GM19328 (cell line): ENCODE data around the gene WWP2.

Experiments used
- ATAC-seq: cut with Tn5 transposase; IDR thresholded peaks from one replicate; pipeline ENCODE4 v1.9.1; 2021; ENCODE audit warnings: mild to moderate bottlenecking, moderate library complexity; ENCODE audit not compliant: unreplicated experiment

The WWP2 gene

DNA sequence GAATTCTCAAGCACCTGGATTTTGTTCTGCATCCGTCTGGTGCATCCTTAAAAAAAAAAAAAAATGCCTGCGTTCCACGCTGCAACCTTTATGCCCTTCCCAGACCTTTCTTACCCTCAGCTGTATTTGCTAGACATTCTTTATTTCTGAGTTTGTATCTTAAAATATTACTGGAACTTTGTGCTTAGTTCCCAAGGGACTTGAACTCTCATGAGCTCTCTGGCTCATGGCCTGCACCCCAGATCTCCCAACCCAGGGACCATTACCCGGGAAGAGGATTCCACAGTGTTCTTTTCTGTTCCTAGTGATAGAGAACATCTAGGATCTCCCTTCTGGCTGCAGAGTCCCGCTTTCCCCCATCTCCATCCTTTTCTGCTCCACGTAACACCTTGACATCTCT lies 160.1 kb downstream of the WWP2 start:
- ATAC-seq: no peak

DNA sequence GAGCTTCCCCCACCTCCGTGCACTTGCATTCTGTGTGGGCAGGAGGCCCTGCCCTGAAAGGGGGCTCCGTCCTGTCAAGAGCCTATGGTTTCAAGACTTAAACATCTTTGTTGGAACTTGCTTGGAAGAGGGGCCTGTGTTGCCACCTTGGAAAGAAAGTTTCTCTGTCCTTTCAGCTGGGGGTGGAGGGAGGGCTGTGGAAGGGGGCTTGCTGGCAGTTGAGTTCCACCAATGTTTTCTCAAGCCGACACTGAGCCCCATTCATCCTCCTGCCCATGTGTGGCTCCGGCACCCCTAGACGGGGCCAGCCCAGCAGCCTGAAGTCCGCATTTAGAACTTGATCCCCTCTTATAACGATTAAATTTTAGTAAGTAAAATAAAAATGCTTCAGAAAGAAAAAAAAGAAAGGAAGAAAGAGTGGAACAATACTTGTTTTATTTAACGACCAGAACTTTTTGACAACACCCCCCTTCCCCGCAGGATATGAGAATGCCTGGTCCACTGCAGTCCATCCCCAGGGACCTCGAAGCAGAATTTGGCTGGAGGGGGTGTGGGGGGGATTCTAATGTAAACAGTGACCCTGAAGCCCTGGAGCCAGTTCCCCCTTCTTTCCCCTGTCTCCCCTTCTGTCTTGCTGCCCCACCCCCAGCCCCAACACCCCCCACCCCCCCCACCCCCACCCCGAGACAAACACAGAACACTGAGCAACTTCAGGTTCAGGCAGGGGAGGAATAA lies 162.1 kb downstream of the WWP2 start:
- no peak for ATAC-seq

DNA sequence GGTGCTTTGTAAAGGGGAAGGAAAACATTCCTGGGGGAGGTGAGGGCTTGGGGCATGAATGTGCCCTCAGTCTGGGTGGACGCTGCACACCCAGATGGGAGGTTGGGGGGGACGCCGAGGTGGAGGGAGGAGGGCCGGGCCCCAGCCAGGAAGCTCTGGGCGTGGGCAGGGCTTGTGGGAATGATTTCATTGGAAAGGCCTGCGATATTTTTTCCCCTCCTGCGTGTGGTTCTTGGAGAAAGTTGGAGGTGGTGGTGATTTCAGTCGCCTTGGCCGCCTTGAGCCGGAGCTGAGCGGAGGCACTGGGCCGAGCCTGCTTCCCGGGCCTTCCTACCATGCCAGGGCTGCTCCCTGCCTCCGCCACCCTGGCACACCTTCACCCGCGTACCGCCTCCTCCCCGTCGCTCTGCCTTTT lies 162.7 kb downstream of the WWP2 start:
- ATAC-seq: no peak

DNA sequence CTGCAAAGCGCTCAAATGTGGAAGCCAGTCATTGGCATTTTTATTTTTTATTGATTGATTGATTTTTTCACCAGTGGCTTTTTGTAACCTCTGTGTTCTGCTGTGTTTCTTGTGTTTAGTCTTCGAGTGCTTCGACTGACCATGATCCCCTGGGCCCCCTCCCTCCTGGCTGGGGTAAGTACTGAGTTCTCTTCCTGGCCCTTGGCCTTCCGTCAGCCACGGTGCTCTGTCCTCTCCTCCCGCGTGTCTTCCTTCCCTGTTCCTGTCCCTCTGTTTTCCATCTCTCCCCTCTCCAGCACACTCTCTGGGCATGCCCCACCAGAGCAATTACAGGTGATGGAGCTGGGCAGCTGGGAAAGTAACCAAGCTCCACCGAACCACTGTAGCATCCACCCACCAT lies 163.2 kb downstream of the WWP2 start:
- no peak for ATAC-seq

DNA sequence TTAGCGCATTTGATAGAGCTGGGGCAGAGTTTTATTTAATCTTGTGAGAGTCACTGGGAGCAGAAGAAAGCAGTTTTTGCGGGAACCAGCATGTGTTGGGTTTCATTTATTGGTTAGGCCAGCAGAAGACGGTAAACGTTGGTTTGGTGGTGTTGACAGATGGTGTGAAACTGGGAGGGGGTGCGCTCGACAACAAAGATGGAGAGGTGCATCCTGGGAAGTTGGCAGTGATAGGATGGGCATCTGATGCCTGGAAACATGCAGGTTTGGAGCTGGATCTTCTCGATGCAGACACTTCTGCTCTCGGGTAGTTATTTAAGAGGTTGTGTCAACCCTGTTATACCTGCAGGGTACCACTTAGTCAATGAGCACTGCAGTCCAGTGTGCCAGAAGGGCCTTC lies 164.1 kb downstream of the WWP2 start:
- ATAC-seq: no peak

DNA sequence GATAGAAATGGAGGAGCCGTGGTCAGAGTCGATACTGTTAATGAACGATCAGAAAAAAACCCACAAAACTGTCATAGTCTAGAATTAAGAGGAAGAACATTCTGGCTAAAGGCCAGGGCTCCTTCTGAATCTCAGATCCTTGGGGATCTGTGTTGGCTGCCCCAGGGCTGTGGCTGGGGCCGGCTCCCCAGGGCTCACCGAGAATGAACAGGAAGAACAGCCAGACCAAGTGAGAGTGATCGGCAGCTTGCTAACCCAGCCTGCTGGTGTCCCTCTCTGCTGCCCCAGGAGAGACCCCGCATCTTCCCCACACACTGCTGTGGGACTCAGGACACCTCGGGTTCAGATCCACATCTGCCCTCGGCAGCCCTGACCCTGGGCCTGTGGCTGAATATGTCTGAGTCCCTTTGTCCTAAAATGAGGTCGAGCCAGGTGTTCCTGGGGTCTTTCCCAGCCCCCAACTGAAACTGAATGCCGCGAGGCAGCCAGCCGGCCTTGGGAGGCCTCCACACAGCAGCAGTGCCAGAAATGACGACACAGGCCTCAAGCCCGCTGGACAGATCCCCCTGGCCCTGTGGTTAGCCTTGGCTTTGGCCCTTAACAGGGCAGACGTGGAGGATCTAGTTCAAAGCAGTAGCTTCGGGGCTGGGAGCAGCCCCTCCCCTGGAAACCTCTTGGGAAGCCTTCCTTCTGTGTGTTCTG lies 165.1 kb downstream of the WWP2 start:
- ATAC-seq: no peak

DNA sequence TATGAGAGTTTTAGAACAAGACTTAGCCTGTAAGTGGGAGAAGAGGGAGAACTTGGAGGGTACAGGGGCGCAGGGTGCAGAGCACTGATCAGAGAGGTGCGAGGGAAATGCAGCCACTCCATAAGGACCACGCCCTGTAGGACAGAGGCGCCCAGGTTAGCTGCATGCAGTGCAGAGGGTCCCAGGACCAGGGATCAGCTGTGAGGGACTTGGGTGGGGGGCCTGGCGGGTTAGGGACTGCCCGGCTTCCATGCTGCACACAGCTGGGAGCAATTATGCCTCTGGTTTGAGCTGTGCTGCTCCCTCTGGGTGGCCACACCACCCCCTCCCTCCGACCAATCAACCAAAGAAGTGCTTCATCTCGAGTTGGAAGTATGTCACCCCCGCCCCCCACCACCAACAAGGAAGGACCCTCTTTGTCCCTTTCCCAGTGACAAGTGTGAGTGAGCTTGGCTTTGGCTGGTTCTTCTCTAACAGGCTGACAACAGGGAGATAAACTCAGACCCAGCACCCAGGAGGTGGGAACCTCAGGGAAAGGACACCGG lies 166.8 kb downstream of the WWP2 start:
- no peak for ATAC-seq

DNA sequence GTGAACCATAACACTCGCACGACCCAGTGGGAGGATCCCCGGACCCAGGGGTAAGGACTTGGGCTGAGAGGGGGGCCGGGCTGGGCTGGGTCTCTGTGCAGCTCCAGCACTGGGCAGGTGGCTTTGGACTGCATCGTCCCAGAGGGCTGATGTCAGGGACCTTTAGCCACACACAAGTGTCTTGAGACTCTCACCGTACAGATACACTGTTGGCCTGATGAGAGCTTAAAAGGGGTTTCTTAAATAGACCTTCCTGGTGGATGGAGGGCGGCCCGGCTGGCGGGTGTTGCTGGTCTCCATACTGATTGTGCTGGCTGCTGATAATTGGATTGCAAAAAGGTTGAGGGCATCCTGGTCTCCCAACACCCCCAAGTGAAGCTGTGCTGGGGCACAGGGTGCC lies 167.3 kb downstream of the WWP2 start:
- no peak for ATAC-seq

DNA sequence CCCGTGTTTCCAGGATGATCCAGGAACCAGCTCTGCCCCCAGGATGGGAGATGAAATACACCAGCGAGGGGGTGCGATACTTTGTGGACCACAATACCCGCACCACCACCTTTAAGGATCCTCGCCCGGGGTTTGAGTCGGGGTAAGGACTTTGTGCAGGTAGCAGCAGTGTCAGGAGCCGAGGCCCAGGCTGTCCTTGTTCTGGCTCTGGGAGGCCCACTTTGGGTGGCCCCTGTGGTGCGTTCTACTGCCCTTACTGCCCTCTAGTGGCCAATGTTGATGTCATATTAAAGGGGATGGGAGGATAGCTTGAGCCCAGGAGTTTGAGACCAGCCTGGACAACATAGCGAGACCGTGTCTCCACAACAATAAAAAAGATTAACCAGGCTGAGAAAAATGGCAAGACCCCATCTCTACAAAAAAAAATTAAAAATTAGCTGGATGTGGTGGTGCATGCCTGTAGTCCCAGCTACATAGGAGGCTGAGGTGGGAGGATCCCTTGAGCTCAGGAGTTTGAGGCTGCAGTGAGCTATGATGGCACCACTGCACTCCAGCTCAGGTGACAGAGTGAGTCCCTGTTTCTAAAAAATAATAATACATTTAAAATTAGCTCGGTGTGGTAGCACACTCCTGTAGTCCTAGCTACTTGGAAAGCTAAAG lies 168.1 kb downstream of the WWP2 start:
- ATAC-seq: no peak

DNA sequence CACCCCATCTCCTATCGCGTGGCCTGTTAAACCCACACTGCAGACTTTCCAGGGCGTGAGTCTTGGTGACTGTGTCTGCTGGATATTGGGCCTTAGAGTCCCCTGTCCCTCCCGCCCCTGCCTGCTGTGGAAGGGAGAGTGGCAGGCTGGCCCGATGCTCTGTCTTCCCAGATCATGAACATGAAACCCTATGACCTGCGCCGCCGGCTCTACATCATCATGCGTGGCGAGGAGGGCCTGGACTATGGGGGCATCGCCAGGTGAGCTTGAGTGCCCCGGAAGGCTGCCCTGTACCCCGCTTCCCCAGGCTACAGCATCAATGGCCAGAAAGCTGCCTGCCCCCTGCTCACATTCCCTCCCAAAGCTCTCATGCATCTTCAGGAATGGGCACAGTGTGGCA lies 169.5 kb downstream of the WWP2 start:
- ATAC-seq: no peak

DNA sequence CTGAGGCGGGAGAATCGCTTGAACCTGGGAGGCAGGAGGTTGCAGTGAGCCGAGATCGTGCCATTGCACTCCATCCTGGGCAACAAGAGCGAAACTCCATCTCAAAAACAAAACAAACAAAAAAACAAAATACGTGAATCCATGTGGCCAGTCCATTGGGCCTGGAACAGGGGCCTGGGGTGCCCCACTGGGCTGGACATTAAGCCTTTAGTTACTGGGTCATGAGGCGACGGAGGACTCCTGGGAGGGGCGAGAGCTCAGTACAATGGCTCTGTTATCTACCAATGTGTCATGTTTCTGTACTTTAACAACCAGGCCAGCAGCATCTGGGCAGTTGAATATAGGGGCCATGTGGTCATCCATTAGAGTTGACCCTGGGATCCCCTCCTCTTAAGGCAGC lies 170.1 kb downstream of the WWP2 start:
- ATAC-seq: no peak

DNA sequence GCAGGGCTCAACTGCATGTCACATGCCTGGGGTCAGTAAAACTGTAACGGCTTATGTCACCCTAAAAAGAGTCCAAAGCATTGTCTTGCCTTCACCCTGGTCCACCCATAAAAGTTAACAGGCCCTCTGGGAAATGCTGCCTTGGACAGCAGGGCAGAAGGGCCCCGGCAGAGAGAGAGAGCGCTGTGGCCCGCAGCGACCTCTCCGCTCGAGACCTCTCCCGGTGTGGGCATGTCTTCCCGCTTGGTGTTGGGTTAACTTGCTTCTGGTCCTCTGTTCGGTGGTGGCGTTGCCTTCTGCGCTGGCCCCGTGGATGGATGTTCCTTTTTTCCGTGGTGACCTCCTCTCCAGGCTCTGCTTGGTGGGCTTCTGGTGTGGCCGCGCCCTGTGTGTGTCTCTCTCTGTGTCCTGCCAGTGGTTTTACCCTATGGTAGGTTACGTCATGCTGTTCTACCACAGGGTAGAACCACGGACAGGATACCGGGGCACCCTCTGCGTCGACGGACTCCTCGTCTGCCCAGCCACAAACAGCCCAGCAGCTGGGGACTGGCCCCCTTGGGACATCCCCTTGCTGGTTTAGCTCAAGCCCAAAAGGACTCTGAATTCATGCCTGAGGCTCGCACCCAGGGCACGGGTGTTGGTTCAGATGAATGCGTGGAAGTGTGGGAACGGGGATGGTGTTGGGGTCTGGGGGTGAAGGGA lies 170.7 kb downstream of the WWP2 start:
- no peak for ATAC-seq

DNA sequence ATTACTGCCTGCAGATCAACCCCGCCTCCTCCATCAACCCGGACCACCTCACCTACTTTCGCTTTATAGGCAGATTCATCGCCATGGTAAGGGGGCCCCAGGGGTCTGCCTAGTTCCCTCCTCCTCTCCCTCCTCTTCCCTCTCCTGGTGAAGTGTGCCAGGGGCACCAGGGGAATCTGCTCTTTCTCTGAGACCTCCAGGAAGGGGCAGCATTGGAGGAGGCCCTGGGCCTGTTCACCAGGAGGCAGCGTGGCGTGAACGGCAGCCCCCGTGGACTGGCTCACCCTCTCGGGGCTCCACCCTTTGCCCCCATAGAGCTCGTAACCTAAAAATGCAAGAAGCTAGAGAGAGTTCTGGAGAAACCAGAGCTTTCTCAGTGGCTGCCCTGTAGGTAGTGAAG lies 171.9 kb downstream of the WWP2 start:
- ATAC-seq: no peak

DNA sequence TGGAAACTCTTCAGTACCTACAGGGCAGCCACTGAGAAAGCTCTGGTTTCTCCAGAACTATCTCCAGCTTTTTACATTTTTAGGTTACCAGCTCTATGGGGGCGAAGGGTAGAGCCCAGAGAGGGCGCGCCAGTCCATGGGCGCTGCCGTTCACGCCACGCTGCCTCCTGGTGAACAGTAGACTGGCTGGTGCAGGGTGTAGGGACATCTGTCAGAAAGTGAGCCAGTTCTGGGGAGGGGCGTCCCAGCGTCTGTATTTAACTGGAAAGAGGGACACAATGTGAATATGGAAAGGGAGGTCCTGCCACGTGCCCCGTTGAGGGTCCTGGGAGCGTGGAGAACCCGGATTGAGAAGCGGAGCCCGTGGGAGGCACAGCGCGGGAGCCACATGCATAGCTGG lies 172.6 kb downstream of the WWP2 start:
- ATAC-seq: no peak

DNA sequence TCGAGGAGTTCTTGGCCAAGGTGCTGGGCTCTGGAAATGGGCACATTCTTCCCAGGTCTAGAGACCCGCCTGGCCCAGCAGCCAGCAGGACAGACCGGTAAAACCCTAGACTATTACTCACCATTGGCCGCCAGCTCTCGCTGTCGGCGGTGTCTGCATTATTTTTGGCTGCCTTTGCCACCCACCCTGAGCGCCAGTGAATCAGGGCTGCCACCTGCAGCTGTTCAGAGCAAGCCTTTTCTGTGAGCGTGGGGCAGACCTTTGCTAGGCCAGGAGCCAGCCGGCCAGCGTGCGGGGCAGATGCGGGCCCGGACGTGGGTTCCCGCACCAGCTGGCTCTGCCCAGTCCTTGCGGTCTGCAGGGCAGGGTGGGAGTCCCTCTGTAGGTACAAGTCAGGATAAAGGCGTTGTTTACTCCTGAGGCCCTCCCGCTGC lies 173.2 kb downstream of the WWP2 start:
- ATAC-seq: no peak

DNA sequence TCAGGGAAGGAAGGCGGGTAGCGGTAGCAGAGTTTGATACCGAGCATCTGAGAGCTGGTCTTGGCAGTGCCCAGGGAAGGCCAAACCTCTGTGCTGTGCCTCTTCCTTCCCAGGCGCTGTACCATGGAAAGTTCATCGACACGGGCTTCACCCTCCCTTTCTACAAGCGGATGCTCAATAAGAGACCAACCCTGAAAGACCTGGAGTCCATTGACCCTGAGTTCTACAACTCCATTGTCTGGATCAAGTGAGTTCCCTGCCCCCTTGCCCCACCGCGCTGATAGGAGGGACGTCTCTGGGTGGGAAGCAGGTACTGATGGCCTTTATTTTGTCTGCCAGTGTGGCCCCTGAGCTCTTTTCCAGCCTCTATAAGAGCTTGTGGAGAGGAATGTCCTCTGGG lies 173.6 kb downstream of the WWP2 start:
- no peak for ATAC-seq

DNA sequence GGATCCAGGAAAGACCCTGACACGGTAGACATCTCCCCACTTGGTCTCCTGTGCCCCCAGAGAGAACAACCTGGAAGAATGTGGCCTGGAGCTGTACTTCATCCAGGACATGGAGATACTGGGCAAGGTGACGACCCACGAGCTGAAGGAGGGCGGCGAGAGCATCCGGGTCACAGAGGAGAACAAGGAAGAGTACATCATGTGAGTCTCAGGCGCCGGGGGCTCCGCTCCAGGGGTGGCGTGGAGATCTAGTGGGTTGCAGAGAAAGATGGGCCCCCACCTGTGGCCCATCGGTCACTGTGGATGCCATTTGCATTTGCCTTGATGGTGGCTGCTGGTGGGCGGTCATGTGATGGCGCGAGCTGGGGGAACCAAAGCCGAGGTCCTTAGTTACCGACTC lies 174.1 kb downstream of the WWP2 start:
- no peak for ATAC-seq

DNA sequence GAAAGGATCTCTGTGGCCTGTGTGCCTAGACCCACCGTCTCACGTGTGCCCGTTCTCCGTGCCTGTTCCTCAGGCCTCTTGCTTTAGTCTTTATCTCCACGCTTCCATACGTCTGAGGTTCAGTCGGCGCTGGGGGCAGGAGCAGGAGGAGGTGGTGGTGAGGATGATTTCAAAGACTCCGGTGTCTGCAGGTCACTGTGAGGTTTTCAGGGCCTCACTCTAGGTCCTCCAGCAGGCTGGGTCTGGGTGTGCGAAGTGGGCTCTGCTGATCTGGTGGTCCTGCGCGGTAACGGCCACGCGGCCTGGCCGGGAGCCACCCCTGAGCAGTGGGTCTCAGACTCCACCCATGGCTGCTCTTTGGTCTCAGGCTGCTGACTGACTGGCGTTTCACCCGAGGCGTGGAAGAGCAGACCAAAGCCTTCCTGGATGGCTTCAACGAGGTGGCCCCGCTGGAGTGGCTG lies 174.6 kb downstream of the WWP2 start:
- ATAC-seq: no peak

DNA sequence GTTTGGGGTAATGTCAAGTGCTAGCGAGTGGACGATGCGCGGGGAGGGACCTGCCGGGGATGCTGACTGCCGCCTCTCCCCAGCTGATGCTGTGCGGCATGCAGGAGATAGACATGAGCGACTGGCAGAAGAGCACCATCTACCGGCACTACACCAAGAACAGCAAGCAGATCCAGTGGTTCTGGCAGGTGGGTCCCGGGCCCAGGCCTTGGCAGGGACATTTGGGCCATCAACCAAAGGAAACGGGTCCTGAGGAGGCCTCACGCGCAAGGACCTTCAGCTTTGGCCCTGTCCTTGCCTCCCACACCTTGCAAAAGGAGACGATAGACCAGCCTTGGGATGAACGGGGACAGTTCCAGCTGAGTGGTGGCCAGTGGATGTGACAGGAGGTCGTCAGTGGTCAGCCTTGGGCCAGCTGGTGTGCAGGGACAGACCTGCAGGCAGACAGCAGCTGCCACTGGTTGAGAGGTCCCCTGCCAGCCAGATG lies 175.4 kb downstream of the WWP2 start:
- no peak for ATAC-seq

DNA sequence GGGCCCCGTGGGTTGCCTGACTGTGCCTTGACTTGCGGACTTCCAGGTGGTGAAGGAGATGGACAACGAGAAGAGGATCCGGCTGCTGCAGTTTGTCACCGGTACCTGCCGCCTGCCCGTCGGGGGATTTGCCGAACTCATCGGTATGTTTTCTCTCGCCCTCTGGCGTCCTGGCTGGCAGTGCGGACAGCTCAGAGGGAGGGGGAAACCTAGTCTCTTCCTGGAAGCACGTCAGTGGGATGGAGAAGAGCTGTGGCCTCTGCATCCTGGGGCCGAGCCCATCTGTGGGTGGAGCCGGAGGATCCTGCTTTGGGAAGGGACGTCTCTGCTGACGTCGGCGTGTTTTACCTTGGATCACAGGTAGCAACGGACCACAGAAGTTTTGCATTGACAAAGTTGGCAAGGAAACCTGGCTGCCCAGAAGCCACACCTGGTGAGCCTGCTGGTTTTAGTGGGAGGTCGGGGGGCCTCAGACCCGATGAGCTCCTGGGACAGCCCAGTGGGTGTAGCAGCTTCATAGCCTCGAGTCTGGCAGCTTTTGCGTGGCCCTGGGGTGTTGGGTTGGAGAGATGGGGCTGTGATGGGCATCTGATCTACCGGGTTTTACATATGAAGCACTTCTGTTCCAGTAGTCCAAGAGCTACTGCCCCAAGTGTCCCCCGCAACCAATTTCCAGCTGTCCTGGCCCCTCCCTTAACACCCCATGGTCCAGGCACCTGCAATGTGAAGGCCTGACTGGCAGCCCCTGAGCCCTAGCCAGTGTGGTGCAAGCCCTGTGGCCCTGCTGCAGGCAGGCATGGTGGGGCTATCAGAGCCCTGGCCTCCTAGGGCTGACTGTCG lies 177.1 kb downstream of the WWP2 start:
- no peak for ATAC-seq
